HG03103 (cell line): Measurements from ENCODE around the gene AMZ2.
A peak's percentile ranks its signal among the peaks of the same experiment; 100 is the strongest.
"Not testable (repeated sequence)": the region's sequence is repeated elsewhere in the genome, so short reads cannot be mapped to it uniquely, and the experiment has no call there.

Experiments used
- ATAC-seq: cut with Tn5 transposase; IDR thresholded peaks from one replicate; pipeline ENCODE4 v1.9.1; 2021; ENCODE audit warnings: low read depth; ENCODE audit not compliant: unreplicated experiment

The AMZ2 gene

GRCh38 chr17:68247445-68248198 is at the start of gene AMZ2:
Gene AMZ2, plus strand, starts transcription at chr17:68248043. Its CDS starts 2,145 bp downstream, at chr17:68250188.
- peak; percentile 87 for ATAC-seq

GRCh38 chr17:68198931-68199836 is 48.7 kb upstream of the AMZ2 start:
- no peak for ATAC-seq

- no peak for ATAC-seq
Observed at GRCh38 chr17:68199837-68200688, 47.8 kb upstream of the AMZ2 start.

GRCh38 chr17:68200689-68201417 is 47.0 kb upstream of the AMZ2 start:
- ATAC-seq, result no peak

- ATAC-seq, result not testable (repeated sequence)
Observed at GRCh38 chr17:68201418-68201771, 46.4 kb upstream of the AMZ2 start.

GRCh38 chr17:68202321-68202720 is 45.5 kb upstream of the AMZ2 start:
- ATAC-seq, result not testable (repeated sequence)

GRCh38 chr17:68204736-68205135 is 43.1 kb upstream of the AMZ2 start:
- ATAC-seq, result no peak

- ATAC-seq, result peak; percentile 75
Observed at GRCh38 chr17:68205251-68205807, 42.5 kb upstream of the AMZ2 start.

- ATAC-seq, result peak; percentile 27
Observed at GRCh38 chr17:68205808-68206720, 41.8 kb upstream of the AMZ2 start.

GRCh38 chr17:68207651-68208253 is 40.1 kb upstream of the AMZ2 start:
- no peak for ATAC-seq

GRCh38 chr17:68208651-68209050 is 39.2 kb upstream of the AMZ2 start:
- not testable (repeated sequence) for ATAC-seq

GRCh38 chr17:68209191-68209900 is 38.5 kb upstream of the AMZ2 start:
- not testable (repeated sequence) for ATAC-seq

- ATAC-seq, result no peak
Observed at GRCh38 chr17:68210570-68211315, 37.1 kb upstream of the AMZ2 start.

- not testable (repeated sequence) for ATAC-seq
Observed at GRCh38 chr17:68213428-68214411, 34.1 kb upstream of the AMZ2 start.

GRCh38 chr17:68215453-68215852 is 32.4 kb upstream of the AMZ2 start:
- not testable (repeated sequence) for ATAC-seq

- ATAC-seq, result not testable (repeated sequence)
Observed at GRCh38 chr17:68219429-68219828, 28.4 kb upstream of the AMZ2 start.
